CD4-positive, alpha-beta T cell (primary cell): Measurements from ENCODE around the gene SEPTIN1. TPM values are rescaled to one million over a fixed set of nuclear protein-coding genes. Genes with fewer than 3 reads are reported as not detected.
"Not testable (repeated sequence)": the region's sequence is repeated elsewhere in the genome, so short reads cannot be mapped to it uniquely, and the experiment has no call there.

Experiments
- ATAC-seq: fragments of 200-7000 bp; cut with Tn5 transposase; one replicate; pipeline ENCODE4 v1.10.0; 2022; ENCODE audit warnings: mild to moderate bottlenecking; ENCODE audit not compliant: poor library complexity
- CTCF ChIA-PET: fragments of 350-600 bp; sonication (Branson Sonifier 250); formaldehyde crosslinking; loops from one replicate; lab custom pipeline; 2021; ENCODE audit warnings: antibody characterized with exemption, inconsistent platforms; lab: Charles Lee
- POLR2A ChIA-PET: fragments of 350-600 bp; sonication (Branson Sonifier 250); formaldehyde crosslinking; loops from one replicate; lab custom pipeline; 2021; ENCODE audit warnings: antibody characterized with exemption, inconsistent platforms; lab: Charles Lee
- DNase-seq, 14 experiments: peaks; one replicate each; pipeline ENCODE4 v3.0.0-alpha.2; 2013 to 2020; ENCODE audit warnings: mixed read lengths in 2 of 14
- H3K27ac ChIP-seq, 2 donors: one replicate each; pipeline versions ENCODE4 v1.5.1 to v1.7.0; 2013; ENCODE audit warnings: low read length in 2 of 2, low read depth in 1 of 2, mild to moderate bottlenecking in 1 of 2
- H3K27me3 ChIP-seq, 2 experiments: 1 replicate in 1 of 2; 2 replicates in 1 of 2; pipeline versions ENCODE4 v1.6.1 to v1.7.0; 2013; ENCODE audit warnings: low read length in 2 of 2, control low read depth in 1 of 2, mild to moderate bottlenecking in 1 of 2, moderate library complexity in 1 of 2; ENCODE audit not compliant: insufficient read depth in 2 of 2, control insufficient read depth in 1 of 2
- H3K36me3 ChIP-seq: one replicate; pipeline ENCODE4 v1.6.1; 2013; ENCODE audit warnings: low read length, control low read depth; ENCODE audit not compliant: insufficient read depth
- H3K4me1 ChIP-seq: one replicate; pipeline ENCODE4 v1.6.1; 2013; ENCODE audit warnings: low read length, control low read depth; ENCODE audit not compliant: insufficient read depth
- H3K4me3 ChIP-seq: one replicate; pipeline ENCODE4 v1.5.1; 2013; ENCODE audit warnings: mild to moderate bottlenecking, low read length, moderate library complexity
- H3K9me3 ChIP-seq, 2 experiments: 1 replicate in 1 of 2; 2 replicates in 1 of 2; pipeline versions ENCODE4 v1.6.1 to v1.7.0; 2013; ENCODE audit warnings: low read length in 2 of 2, mild to moderate bottlenecking in 2 of 2, control low read depth in 1 of 2, moderate library complexity in 1 of 2; ENCODE audit not compliant: control insufficient read depth in 1 of 2, insufficient read depth in 1 of 2
- H3K27ac Mint-ChIP-seq: one replicate; pipeline ENCODE4 v1.8.0; 2020; ENCODE audit warnings: mixed read lengths
- H3K27me3 Mint-ChIP-seq: one replicate; pipeline ENCODE4 v1.8.0; 2021; ENCODE audit warnings: mixed read lengths
- H3K36me3 Mint-ChIP-seq: one replicate; pipeline ENCODE4 v1.8.0; 2021; ENCODE audit warnings: low read depth, mixed read lengths
- H3K4me1 Mint-ChIP-seq: one replicate; pipeline ENCODE4 v1.8.0; 2021; ENCODE audit warnings: low read depth, mixed read lengths
- H3K4me3 Mint-ChIP-seq: one replicate; pipeline ENCODE4 v1.8.0; 2020; ENCODE audit warnings: mild to moderate bottlenecking, mixed read lengths
- H3K9me3 Mint-ChIP-seq: one replicate; pipeline ENCODE4 v1.8.0; 2020; ENCODE audit warnings: mixed read lengths
- intact Hi-C, 2 experiments: fragments of 100-400 bp; cut with DNase I in 1 of 2; cut with micrococcal nuclease in 1 of 2; formaldehyde crosslinking; loops; one replicate each; pipeline versions ENCODE4 v1.15.1 to v1.9.0; 2023 to 2025; cut with DNase I, micrococcal nuclease
- total RNA-seq, 174 experiments: library from RNA in 2 of 174; stranded (reverse) in 2 of 174; gene quantifications; one replicate each; pipeline ENCODE4 v1.2.3 and lab custom pipeline; 2021 to 2026
- TF ChIP-seq, protein P1 (sequence below): fragments of 200-600 bp; IDR thresholded peaks from one replicate; pipeline ENCODE4 v1.8.0; 2022; ENCODE audit warnings: antibody characterized with exemption, mild to moderate bottlenecking

The SEPTIN1 gene
- total RNA-seq, 2 experiments from 2014 or later, result 161 to 163 TPM

DNA sequence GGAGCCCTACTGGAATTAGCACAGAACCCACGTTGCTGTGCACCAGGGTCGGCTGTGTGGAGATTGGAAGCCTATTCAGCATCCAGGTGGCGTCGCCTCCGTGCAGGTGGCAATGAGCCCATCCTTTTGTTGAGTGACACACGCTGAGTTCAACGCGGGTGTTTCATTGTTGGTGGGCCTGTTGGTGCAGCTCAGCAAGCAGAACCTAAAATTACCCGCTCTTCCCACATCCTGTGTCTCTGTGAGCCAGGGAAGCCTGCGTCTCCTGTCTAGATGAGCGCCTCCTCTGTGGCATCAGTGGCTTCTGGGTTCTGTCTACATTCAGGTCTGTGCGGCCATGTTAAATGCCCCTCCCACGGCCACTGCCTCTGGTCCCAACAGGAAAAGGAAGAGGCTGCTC, 41.7 kb downstream of the SEPTIN1 start:
- Mint-ChIP-seq H3K36me3 (no peaks in the 10 kb centered on the region), H3K4me1 (peaks cover 11% of the 10 kb centered on the region), H3K27ac (peak overlapping the region; percentile 24), H3K9me3 (no peaks in the 10 kb centered on the region), H3K4me3 (no peak overlapping the region), H3K27me3 (no peaks in the 10 kb centered on the region)
- no peaks in the 10 kb centered on the region for H3K36me3 ChIP-seq
- CTCF ChIA-PET, result interaction anchor here (1.2 kb wide), 1 partner anchor 69 kb away, joined by 3 read pairs; no protein-coding TSS in a partner anchor
- H3K4me3 ChIP-seq, result no peak overlapping the region
- TF ChIP-seq, protein P1, sequence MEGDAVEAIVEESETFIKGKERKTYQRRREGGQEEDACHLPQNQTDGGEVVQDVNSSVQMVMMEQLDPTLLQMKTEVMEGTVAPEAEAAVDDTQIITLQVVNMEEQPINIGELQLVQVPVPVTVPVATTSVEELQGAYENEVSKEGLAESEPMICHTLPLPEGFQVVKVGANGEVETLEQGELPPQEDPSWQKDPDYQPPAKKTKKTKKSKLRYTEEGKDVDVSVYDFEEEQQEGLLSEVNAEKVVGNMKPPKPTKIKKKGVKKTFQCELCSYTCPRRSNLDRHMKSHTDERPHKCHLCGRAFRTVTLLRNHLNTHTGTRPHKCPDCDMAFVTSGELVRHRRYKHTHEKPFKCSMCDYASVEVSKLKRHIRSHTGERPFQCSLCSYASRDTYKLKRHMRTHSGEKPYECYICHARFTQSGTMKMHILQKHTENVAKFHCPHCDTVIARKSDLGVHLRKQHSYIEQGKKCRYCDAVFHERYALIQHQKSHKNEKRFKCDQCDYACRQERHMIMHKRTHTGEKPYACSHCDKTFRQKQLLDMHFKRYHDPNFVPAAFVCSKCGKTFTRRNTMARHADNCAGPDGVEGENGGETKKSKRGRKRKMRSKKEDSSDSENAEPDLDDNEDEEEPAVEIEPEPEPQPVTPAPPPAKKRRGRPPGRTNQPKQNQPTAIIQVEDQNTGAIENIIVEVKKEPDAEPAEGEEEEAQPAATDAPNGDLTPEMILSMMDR, result no peak
- H3K27ac ChIP-seq, result no peak overlapping the region
- ATAC-seq (peak; percentile 66), DNase-seq (peak in 2 of 14 experiments; percentile 19 to 23)
- no peaks in the 10 kb centered on the region for H3K9me3 ChIP-seq
- H3K4me1 ChIP-seq, result peaks cover 15% of the 10 kb centered on the region
- no peaks in the 10 kb centered on the region for H3K27me3 ChIP-seq
- POLR2A ChIA-PET, result interaction anchor here (0.7 kb wide), 1 partner anchor 30 kb away, joined by 3 read pairs; the partner anchor contains the start of gene TBC1D10B
- intact Hi-C loops, result no loop called here

GRCh38 chr16:30338715-30339114, 43.6 kb downstream of the SEPTIN1 start:
- H3K4me1 ChIP-seq, result peaks cover 18% of the 10 kb centered on the region
- H3K27ac Mint-ChIP-seq, H3K9me3 Mint-ChIP-seq, H3K4me3 Mint-ChIP-seq, H3K27ac ChIP-seq, H3K36me3 Mint-ChIP-seq, H3K4me3 ChIP-seq, POLR2A ChIA-PET, H3K36me3 ChIP-seq, CTCF ChIA-PET, H3K27me3 ChIP-seq, H3K9me3 ChIP-seq, ATAC-seq, DNase-seq, H3K27me3 Mint-ChIP-seq: not testable (repeated sequence)
- intact Hi-C loops, result loop anchor here in 1 of 2 experiments (5.0 to 10.0 kb wide), 2 partner anchors 34 to 426 kb away; partner anchors contain the start of genes CFAP119, MYL11, RNF40 and TBC1D10B
- peaks cover 19% of the 10 kb centered on the region for H3K4me1 Mint-ChIP-seq

- CTCF ChIA-PET, H3K36me3 Mint-ChIP-seq, POLR2A ChIA-PET, H3K27me3 ChIP-seq, H3K27me3 Mint-ChIP-seq, H3K9me3 Mint-ChIP-seq, ATAC-seq, H3K27ac ChIP-seq, DNase-seq, H3K9me3 ChIP-seq, H3K27ac Mint-ChIP-seq, H3K36me3 ChIP-seq, H3K4me3 Mint-ChIP-seq, H3K4me3 ChIP-seq: not testable (repeated sequence)
- peaks cover 18% of the 10 kb centered on the region for H3K4me1 ChIP-seq
- intact Hi-C loops, result loop anchor here in 1 of 2 experiments (5.0 to 10.0 kb wide), 2 partner anchors 34 to 427 kb away; partner anchors contain the start of genes CFAP119, MYL11, RNF40 and TBC1D10B
- peaks cover 19% of the 10 kb centered on the region for H3K4me1 Mint-ChIP-seq
These were observed 44.4 kb downstream of the SEPTIN1 start for GRCh38 chr16:30337964-30338357.

- peak overlapping the region; percentile 87 for H3K4me3 Mint-ChIP-seq
- intact Hi-C loops, result loop anchor here (1.0 to 10.0 kb wide), 4 partner anchors 19 to 429 kb away; partner anchors contain the start of genes CD2BP2 (in 2 of the 2), CFAP119 (in 1 of the 2), MYL11 (in 1 of the 2) and RNF40 (in 1 of the 2)
- peaks cover 6% of the 10 kb centered on the region for H3K36me3 Mint-ChIP-seq
- TF ChIP-seq, protein P1, result no peak
- H3K27ac ChIP-seq, result peak overlapping the region in 1 of 2 donors; percentile 37
- POLR2A ChIA-PET, result interaction anchor here (0.6 to 2.4 kb wide), 14 partner anchors 19 to 270 kb away, joined by 3 to 17 read pairs (median 5); partner anchors contain the start of genes ALDOA, CD2BP2, CORO1A and SEPTIN1
- CTCF ChIA-PET, result interaction anchor here (0.6 to 2.0 kb wide), 3 partner anchors 27 to 74 kb away, joined by 3 to 7 read pairs (median 3); partner anchors contain the start of gene TBC1D10B
- H3K4me3 ChIP-seq, result peak overlapping the region; percentile 58
- H3K27me3 ChIP-seq, result no peaks in the 10 kb centered on the region
- no peaks in the 10 kb centered on the region for H3K36me3 ChIP-seq
- H3K4me1 ChIP-seq, result peaks cover 17% of the 10 kb centered on the region
- no peaks in the 10 kb centered on the region for H3K9me3 Mint-ChIP-seq
- peak overlapping the region; percentile 90 for H3K27ac Mint-ChIP-seq
- DNase-seq (peak in 4 of 14 experiments; percentile 36 to 67 (median 56)), ATAC-seq (no peak)
- H3K9me3 ChIP-seq, result no peaks in the 10 kb centered on the region
- H3K4me1 Mint-ChIP-seq, result peaks cover 20% of the 10 kb centered on the region
- H3K27me3 Mint-ChIP-seq, result no peaks in the 10 kb centered on the region
These were observed 46.5 kb downstream of the SEPTIN1 start for GRCh38 chr16:30335598-30336474.

DNA sequence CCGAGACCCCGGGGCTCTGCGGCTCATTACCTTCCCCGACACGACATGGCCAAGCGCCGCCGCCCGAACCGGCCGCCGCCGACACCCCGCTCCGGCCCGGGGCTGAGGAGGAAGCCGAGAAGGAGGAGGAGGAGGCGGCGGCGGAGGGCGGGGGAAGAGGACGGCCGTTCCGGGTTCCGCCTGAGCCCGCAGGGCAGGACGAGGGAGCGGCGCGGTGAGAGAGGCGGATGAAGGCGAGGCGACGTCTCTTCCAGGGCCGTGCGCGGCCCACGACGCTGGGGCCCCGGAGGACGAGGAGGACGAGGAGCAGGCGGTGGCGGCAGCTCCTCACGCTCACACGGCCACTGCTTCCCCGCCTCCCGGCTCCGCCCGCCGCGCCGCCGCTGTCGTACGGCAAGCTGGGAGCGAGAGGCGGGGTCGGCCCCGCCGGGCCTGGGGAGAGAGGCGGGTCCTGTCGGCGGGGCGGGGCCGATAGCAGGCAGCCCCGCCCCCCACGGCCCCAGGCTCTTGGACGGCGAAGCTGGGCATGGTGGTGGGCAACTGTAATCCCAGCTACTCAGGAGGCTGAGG, 47.2 kb downstream of the SEPTIN1 start:
- peak overlapping the region; percentile 58 for H3K4me3 ChIP-seq
- H3K4me1 ChIP-seq, result peaks cover 13% of the 10 kb centered on the region
- Mint-ChIP-seq H3K4me3 (peak overlapping the region; percentile 87), H3K4me1 (peaks cover 20% of the 10 kb centered on the region), H3K27ac (peak overlapping the region; percentile 90)
- POLR2A ChIA-PET, result interaction anchor here (0.7 to 2.4 kb wide), 14 partner anchors 20 to 324 kb away, joined by 3 to 17 read pairs (median 5); partner anchors contain the start of genes ALDOA, CD2BP2, CORO1A and SEPTIN1
- H3K9me3 ChIP-seq, H3K27me3 Mint-ChIP-seq, H3K9me3 Mint-ChIP-seq, H3K27me3 ChIP-seq, H3K36me3 ChIP-seq, H3K36me3 Mint-ChIP-seq: not testable (repeated sequence)
- intact Hi-C loops, result loop anchor here (1.0 to 10.0 kb wide), 4 partner anchors 20 to 430 kb away; partner anchors contain the start of genes CD2BP2 (in 2 of the 2), CFAP119 (in 1 of the 2), MYL11 (in 1 of the 2) and RNF40 (in 1 of the 2)
- DNase-seq, result peak; percentile 65 to 89 (median 80)
- peak; percentile 77 for ATAC-seq
- CTCF ChIA-PET, result interaction anchor here (0.6 to 2.0 kb wide), 3 partner anchors 28 to 303 kb away, joined by 3 to 7 read pairs (median 3); no protein-coding TSS in a partner anchor
- peak overlapping the region; percentile 37 to 53 for H3K27ac ChIP-seq
